A549 (cell line): ENCODE data around the gene SNAP25. TPM values are rescaled to one million over a fixed set of nuclear protein-coding genes. Genes with fewer than 3 reads are reported as not detected.

Experiments used
- ATAC-seq, 2 experiments: fragments of 200-7000 bp in 1 of 2; fragments of >200 bp in 1 of 2; cut with Nextera tagmentation in 1 of 2; cut with Tn5 transposase in 1 of 2; 3 replicates each; pipeline versions ENCODE4 v1.8.0 to v1.9.1; 2018 to 2020; ENCODE audit warnings: mild to moderate bottlenecking in 1 of 2, moderate library complexity in 1 of 2
- CTCF ChIA-PET: fragments of 300-600 bp; sonication (Branson Sonifier 250); formaldehyde crosslinking; extraction: SDS; loops from one replicate; lab custom pipeline; 2021; ENCODE audit warnings: antibody characterized with exemption, inconsistent platforms; lab: Yijun Ruan, JAX
- POLR2A ChIA-PET: fragments of 350-600 bp; formaldehyde crosslinking; extraction: SDS; loops from one replicate; lab custom pipeline; 2021; ENCODE audit warnings: antibody characterized with exemption, inconsistent platforms; lab: Yijun Ruan, JAX
- DNase-seq, 2 experiments: peaks; one replicate each; pipeline versions ENCODE4 v3.0.0 to v3.0.0-alpha.2; 2011 to 2016; ENCODE audit warnings: low read depth in 1 of 2, low spot score in 1 of 2
- FAIRE-seq: peaks from 2 replicates; lab custom pipeline; 2011; peaks lifted over from hg19 to GRCh38; lab: Jason Lieb, UNC
- H3K27ac ChIP-seq, 2 experiments: fragments of >200 bp; sonication (Bioruptor Twin); formaldehyde crosslinking; 3 replicates each; pipeline ENCODE4 v1.5.1; 2016 to 2017
- H3K4me1 ChIP-seq: fragments of >200 bp; sonication (Bioruptor Twin); formaldehyde crosslinking; 3 replicates; pipeline ENCODE4 v1.6.1; 2016
- H3K4me2 ChIP-seq: fragments of >200 bp; sonication (Bioruptor Twin); formaldehyde crosslinking; 3 replicates; pipeline ENCODE4 v1.6.1; 2016
- H3K4me3 ChIP-seq: fragments of >200 bp; sonication (Bioruptor Twin); formaldehyde crosslinking; 3 replicates; pipeline ENCODE4 v1.5.1; 2016
- H3K9me3 ChIP-seq: fragments of >200 bp; sonication (Bioruptor Twin); formaldehyde crosslinking; 3 replicates; pipeline ENCODE4 v1.6.1; 2016
- CBX2 ChIP-seq: fragments of 200-600 bp; sonication (generic); IDR thresholded peaks from 2 replicates; pipeline ENCODE4 v1.6.1; 2016; ENCODE audit warnings: low read depth, mild to moderate bottlenecking, borderline replicate concordance
- EHF ChIP-seq: fragments of 250-450 bp; sonication (Bioruptor Pico); IDR thresholded peaks from 2 replicates; pipeline ENCODE4 v1.5.0; 2020; ENCODE audit warnings: mild to moderate bottlenecking
- ESRRA ChIP-seq: fragments of 150-350 bp; IDR thresholded peaks from 2 replicates; pipeline ENCODE4 v1.6.1; 2014; ENCODE audit warnings: mild to moderate bottlenecking, low read length, borderline replicate concordance
- FOXS1 ChIP-seq: fragments of 250-450 bp; sonication (Bioruptor Pico); IDR thresholded peaks from 2 replicates; pipeline ENCODE4 v1.5.0; 2020; ENCODE audit warnings: mild to moderate bottlenecking, moderate library complexity
- HEYL ChIP-seq: fragments of 250-450 bp; sonication (Bioruptor Pico); IDR thresholded peaks from 2 replicates; pipeline ENCODE4 v1.8.0; 2021; ENCODE audit warnings: mild to moderate bottlenecking, moderate library complexity
- KDM1A ChIP-seq: fragments of 200-600 bp; sonication (generic); IDR thresholded peaks from 2 replicates; pipeline ENCODE4 v1.6.1; 2016; ENCODE audit warnings: low read depth, mild to moderate bottlenecking
- KDM5A ChIP-seq: fragments of 200-600 bp; sonication (generic); IDR thresholded peaks from 2 replicates; pipeline ENCODE4 v1.6.1; 2016; ENCODE audit warnings: antibody characterized with exemption, mild to moderate bottlenecking
- MAFK ChIP-seq: fragments of 450-650 bp; IDR thresholded peaks from 2 replicates; pipeline ENCODE4 v1.6.1; 2014; ENCODE audit not compliant: partially characterized antibody
- MAZ ChIP-seq: fragments of 150-350 bp; IDR thresholded peaks from 2 replicates; pipeline ENCODE4 v1.6.1; 2014; ENCODE audit warnings: antibody characterized with exemption, low read depth, low read length, borderline replicate concordance
- NFE2L2 ChIP-seq: fragments of 150-350 bp; conservative IDR thresholded peaks from 2 replicates; pipeline ENCODE4 v1.6.1; 2014; ENCODE audit warnings: low read length
- NPAS2 ChIP-seq: fragments of 250-450 bp; sonication (Bioruptor Pico); IDR thresholded peaks from 2 replicates; pipeline ENCODE4 v1.8.0; 2022; ENCODE audit warnings: mild to moderate bottlenecking, moderate library complexity, borderline replicate concordance
- NR3C1 ChIP-seq: fragments of >200 bp; sonication (Bioruptor Twin); formaldehyde crosslinking; IDR thresholded peaks from 3 replicates; pipeline ENCODE4 v1.6.1; 2017
- PHF8 ChIP-seq: fragments of 200-600 bp; sonication (generic); IDR thresholded peaks from 2 replicates; pipeline ENCODE4 v1.6.1; 2016; ENCODE audit warnings: low read depth, mild to moderate bottlenecking, antibody characterized with exemption, moderate library complexity, borderline replicate concordance
- POLR2A ChIP-seq: IDR thresholded peaks from 2 replicates; pipeline ENCODE4 v1.6.1; 2012; ENCODE audit warnings: mild to moderate bottlenecking, low read length
- POLR2AphosphoS2 ChIP-seq: conservative IDR thresholded peaks from 2 replicates; pipeline ENCODE4 v1.6.1; 2012; ENCODE audit warnings: low read length, improper control_type of control experiment, inconsistent platforms
- RARB ChIP-seq: fragments of 250-450 bp; sonication (Bioruptor Pico); IDR thresholded peaks from 2 replicates; pipeline ENCODE4 v1.8.0; 2021; ENCODE audit warnings: mild to moderate bottlenecking, moderate library complexity
- RCOR1 ChIP-seq: fragments of 150-350 bp; IDR thresholded peaks from 2 replicates; pipeline ENCODE4 v1.6.1; 2014; ENCODE audit warnings: antibody characterized with exemption, low read length, low read depth
- RNF2 ChIP-seq: fragments of 200-600 bp; sonication (generic); IDR thresholded peaks from 2 replicates; pipeline ENCODE4 v1.6.1; 2016; ENCODE audit warnings: low read depth, mild to moderate bottlenecking, antibody characterized with exemption, moderate library complexity, borderline replicate concordance
- TFCP2L1 ChIP-seq: fragments of 250-450 bp; sonication (Bioruptor Pico); IDR thresholded peaks from 2 replicates; pipeline ENCODE4 v1.5.0; 2021; ENCODE audit warnings: mild to moderate bottlenecking
- TP53 ChIP-seq: fragments of 250-450 bp; sonication (Bioruptor Pico); IDR thresholded peaks from 2 replicates; pipeline ENCODE4 v1.5.0; 2021; ENCODE audit warnings: mild to moderate bottlenecking, moderate library complexity
- ZC3H11A ChIP-seq: fragments of 450-650 bp; IDR thresholded peaks from 2 replicates; pipeline ENCODE4 v1.6.1; 2014; ENCODE audit warnings: antibody characterized with exemption, mild to moderate bottlenecking
- ZFP36 ChIP-seq: fragments of 450-650 bp; IDR thresholded peaks from 2 replicates; pipeline ENCODE4 v1.6.1; 2014; ENCODE audit warnings: borderline replicate concordance; ENCODE audit not compliant: partially characterized antibody
- ZNF302 ChIP-seq: fragments of 250-450 bp; sonication (Bioruptor Pico); IDR thresholded peaks from 2 replicates; pipeline ENCODE4 v1.9.0; 2021; ENCODE audit warnings: inconsistent platforms, mild to moderate bottlenecking, moderate library complexity
- ZSCAN20 ChIP-seq: fragments of 250-450 bp; sonication (Bioruptor Pico); IDR thresholded peaks from 2 replicates; pipeline ENCODE4 v1.8.0; 2022; ENCODE audit warnings: mild to moderate bottlenecking, moderate library complexity
- WGBS: methylation state at CpG from one replicate; pipeline ENCODE4 v1.1.6; 2017; ENCODE audit errors: missing lambda C conversion rate; 5-methylcytosine and 5-hydroxymethylcytosine counted together
- polyA plus RNA-seq, 4 experiments: library from polyadenylated mRNA; depleted of rRNA in 3 of 4; stranded (reverse); fragments of >200 nt; fragmentation: RNase III in 1 of 4; extraction: RNeasy Plus Mini Kit Qiagen cat#74134 plus additional on column Dnase treatment in 1 of 4; gene quantifications; 2 replicates in 3 of 4; 3 replicates in 1 of 4; pipeline ENCODE4 v1.2.3, GENCODE V29; 2011 to 2017
- TF ChIP-seq, protein P1 (sequence below): fragments of 250-450 bp; sonication (Bioruptor Pico); IDR thresholded peaks from 2 replicates; pipeline ENCODE4 v1.5.0; 2020; ENCODE audit warnings: low read depth, mild to moderate bottlenecking, moderate library complexity
- TF ChIP-seq, protein P2 (sequence below): IDR thresholded peaks from 2 replicates; pipeline ENCODE4 v1.6.1; 2012
- TF ChIP-seq, protein P3 (sequence below): IDR thresholded peaks from 2 replicates; pipeline ENCODE4 v1.6.1; 2012; ENCODE audit warnings: low read depth, borderline replicate concordance
- TF ChIP-seq, protein P4 (sequence below): fragments of 150-350 bp; IDR thresholded peaks from 2 replicates; pipeline ENCODE4 v1.6.1; 2014; ENCODE audit warnings: low read depth, mild to moderate bottlenecking, low read length

Gene SNAP25
- polyA plus RNA-seq, 2 of the 4 experiments (the other 2 are of a cell fraction): 39.6 to 53.6 TPM

DNA sequence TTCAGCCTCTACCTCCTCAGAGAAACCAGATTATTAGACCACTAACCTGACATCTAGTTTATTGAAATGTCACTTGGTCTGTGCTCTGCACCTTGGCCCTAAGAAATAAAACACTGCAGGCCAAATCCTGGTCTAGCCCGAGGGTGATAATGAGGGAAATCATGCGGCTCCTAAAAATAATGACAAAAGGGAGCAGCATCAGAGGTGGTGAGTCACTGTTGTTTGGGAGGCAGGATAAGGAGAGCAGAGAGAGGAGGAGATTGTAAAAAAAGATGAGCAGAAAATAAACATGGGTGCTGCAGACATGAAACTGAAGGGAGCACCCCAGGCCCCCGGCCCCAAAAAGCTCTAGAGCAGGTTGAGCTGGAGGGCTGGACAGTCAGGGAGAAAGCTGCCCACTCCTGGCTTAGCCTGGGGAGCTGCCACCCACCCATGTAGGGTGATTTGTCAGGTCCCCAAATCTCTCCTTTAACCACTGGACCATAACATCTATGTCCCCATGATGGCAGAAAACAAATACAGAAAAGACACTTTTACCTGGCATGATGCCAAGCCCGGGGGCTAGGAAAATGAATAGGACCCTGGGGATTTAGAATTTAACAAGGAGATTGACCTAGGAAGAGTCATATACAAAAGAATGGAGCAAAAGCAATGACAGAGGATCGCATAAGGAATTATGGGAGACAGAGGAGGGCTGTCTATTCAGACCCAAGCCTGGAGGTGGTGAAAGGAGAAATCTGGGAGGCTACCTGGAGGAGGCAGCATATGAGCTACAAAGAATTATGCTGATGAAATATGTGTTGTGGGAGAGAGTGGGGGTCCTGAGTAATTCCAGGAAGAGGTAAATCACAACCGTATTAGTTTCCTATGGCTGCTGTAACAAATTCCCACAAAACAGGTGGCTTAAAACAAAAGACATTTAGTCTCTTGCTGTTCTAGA, 103.7 kb downstream of the SNAP25 start:
- CTCF ChIA-PET: interaction anchor here (1.0 to 3.9 kb wide), 5 partner anchors 10 to 231 kb away, joined by 4 to 21 read pairs (median 4); no protein-coding TSS in a partner anchor
- H3K27ac ChIP-seq: peak overlapping the region; percentile 49 to 82
- H3K4me2 ChIP-seq: peak overlapping the region; percentile 42; the same call in 2 of the 3 replicates
- TF ChIP-seq ZFP36 (peak; percentile 99), FOXS1 (CRISPR knock-in tag) (no peak), RARB (0 out of 2 replicates have a peak, but pooled peaks have one; percentile 17), MAFK (no peak)
- no peak overlapping the region for H3K4me3 ChIP-seq
- WGBS: 46% methylated on average over 6 of the region's 6 CpGs
- POLR2A ChIA-PET: no interaction called here
- peaks cover 22% of the 10 kb centered on the region for H3K4me1 ChIP-seq
- ATAC-seq (peak; percentile 34 to 47; a peak in 3 of 6 replicates), FAIRE-seq (no peak), DNase-seq (no peak)
- peaks cover 11% of the 10 kb centered on the region; the same call in 1 of the 3 replicates for H3K9me3 ChIP-seq

DNA sequence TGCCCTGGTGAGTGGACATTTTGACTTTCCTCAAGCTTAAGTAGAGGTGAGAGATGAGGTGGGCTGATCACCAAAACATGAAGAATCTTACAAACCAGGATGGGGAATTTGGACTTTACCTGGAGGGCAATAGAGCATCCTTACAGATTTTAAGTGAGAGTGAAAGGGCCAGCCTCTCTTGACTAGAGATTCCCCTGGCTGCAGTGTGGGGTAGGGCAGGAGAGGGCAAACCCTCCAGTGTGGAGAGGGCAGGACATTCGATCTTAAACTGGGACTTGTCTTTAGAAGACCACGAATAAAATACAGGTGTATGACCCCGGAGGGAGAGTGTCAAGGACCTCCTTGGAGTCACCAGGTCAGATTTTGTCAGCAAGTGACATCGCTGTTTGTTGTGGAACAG, 105.1 kb downstream of the SNAP25 start:
- H3K4me2 ChIP-seq: no peak overlapping the region
- peaks cover 32% of the 10 kb centered on the region for H3K4me1 ChIP-seq
- DNase-seq: no peak
- ChIA-PET POLR2A (no interaction called here), CTCF (interaction anchor here (0.7 to 2.3 kb wide), 5 partner anchors 23 to 345 kb away, joined by 3 to 9 read pairs (median 4); partner anchors contain the start of gene MKKS)
- ATAC-seq: peak; percentile 47; a peak in 5 of 6 replicates
- TF ChIP-seq NR3C1 (no peak), RNF2 (no peak), RARB (no peak), ESRRA (no peak), ZSCAN20 (no peak), KDM5A (no peak), ZC3H11A (no peak), POLR2A (no peak), KDM1A (no peak), ZFP36 (no peak), HEYL (no peak)
- TF ChIP-seq, protein P1, sequence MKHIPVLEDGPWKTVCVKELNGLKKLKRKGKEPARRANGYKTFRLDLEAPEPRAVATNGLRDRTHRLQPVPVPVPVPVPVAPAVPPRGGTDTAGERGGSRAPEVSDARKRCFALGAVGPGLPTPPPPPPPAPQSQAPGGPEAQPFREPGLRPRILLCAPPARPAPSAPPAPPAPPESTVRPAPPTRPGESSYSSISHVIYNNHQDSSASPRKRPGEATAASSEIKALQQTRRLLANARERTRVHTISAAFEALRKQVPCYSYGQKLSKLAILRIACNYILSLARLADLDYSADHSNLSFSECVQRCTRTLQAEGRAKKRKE (CRISPR knock-in tag): no peak
- TF ChIP-seq, all 56 proteins: peak for 0
- Histone ChIP-seq H3K4me3 (no peak overlapping the region), H3K27ac (peak overlapping the region; percentile 19 to 82; a peak in 4 of 6 replicates), H3K9me3 (0 out of 3 replicates have a peak, but pooled peaks cover 2% of the 10 kb centered on the region)
- WGBS: 77% methylated on average over 4 of the region's 4 CpGs
- no peak for FAIRE-seq

DNA sequence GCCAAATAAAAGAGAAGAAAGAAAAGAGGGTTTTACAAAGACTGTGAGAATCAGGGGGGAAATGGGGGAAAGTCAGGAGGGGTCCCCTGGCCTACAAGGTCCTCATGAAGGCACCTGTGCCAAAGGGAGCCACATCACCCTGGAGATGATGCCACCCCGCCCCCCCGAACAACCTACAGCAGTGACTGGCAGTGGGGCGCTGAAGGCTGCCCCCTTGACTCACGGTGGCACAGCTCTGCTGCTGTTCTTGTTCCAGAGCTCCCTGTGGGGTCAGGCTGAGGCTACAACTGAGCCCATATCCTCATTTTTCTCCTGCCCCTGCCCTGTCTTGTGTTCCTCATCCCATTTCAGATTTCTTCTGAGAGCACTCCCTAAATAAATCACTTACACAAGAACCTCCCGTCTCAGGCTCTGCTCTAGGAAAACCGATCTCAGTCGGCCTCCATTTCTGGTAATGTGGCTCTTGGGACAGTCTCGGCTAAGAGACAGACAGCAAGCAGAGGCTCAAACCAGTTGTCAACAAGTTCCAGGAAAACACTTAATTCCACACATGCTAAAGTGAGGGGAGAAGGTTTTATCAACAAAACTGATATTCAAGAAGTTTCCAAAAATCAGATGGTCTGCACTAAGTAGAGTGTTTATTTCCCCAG, 105.7 kb downstream of the SNAP25 start:
- CTCF ChIA-PET: interaction anchor here (0.8 to 1.5 kb wide), 2 partner anchors 110 to 346 kb away, joined by 3 to 4 read pairs; partner anchors contain the start of gene MKKS
- peak; percentile 28 for FAIRE-seq
- 82% methylated on average over 8 of the region's 8 CpGs for WGBS
- no peak for TF ChIP-seq MAZ
- no peak for TF ChIP-seq TP53
- TF ChIP-seq, protein P2, sequence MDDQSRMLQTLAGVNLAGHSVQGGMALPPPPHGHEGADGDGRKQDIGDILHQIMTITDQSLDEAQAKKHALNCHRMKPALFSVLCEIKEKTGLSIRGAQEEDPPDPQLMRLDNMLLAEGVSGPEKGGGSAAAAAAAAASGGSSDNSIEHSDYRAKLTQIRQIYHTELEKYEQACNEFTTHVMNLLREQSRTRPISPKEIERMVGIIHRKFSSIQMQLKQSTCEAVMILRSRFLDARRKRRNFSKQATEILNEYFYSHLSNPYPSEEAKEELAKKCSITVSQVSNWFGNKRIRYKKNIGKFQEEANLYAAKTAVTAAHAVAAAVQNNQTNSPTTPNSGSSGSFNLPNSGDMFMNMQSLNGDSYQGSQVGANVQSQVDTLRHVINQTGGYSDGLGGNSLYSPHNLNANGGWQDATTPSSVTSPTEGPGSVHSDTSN: no peak
- TF ChIP-seq ZSCAN20: no peak
- TF ChIP-seq NPAS2 (CRISPR knock-in tag): no peak
- TF ChIP-seq, protein P3, sequence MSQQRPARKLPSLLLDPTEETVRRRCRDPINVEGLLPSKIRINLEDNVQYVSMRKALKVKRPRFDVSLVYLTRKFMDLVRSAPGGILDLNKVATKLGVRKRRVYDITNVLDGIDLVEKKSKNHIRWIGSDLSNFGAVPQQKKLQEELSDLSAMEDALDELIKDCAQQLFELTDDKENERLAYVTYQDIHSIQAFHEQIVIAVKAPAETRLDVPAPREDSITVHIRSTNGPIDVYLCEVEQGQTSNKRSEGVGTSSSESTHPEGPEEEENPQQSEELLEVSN: no peak
- no peak for TF ChIP-seq HEYL
- no peak for TF ChIP-seq NFE2L2
- TF ChIP-seq POLR2AphosphoS2: no peak
- TF ChIP-seq CBX2: no peak
- no peak for TF ChIP-seq ZNF302 (CRISPR knock-in tag)
- TF ChIP-seq TFCP2L1: no peak
- no peak for TF ChIP-seq EHF (CRISPR knock-in tag)
- no peak for TF ChIP-seq ZC3H11A
- no peak for TF ChIP-seq POLR2A
- TF ChIP-seq, protein P4, sequence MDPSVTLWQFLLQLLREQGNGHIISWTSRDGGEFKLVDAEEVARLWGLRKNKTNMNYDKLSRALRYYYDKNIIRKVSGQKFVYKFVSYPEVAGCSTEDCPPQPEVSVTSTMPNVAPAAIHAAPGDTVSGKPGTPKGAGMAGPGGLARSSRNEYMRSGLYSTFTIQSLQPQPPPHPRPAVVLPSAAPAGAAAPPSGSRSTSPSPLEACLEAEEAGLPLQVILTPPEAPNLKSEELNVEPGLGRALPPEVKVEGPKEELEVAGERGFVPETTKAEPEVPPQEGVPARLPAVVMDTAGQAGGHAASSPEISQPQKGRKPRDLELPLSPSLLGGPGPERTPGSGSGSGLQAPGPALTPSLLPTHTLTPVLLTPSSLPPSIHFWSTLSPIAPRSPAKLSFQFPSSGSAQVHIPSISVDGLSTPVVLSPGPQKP: no peak
- no peak for TF ChIP-seq PHF8
- no peak for TF ChIP-seq RCOR1
- TF ChIP-seq, all 56 proteins: peak for 0
- Histone ChIP-seq H3K4me3 (no peak overlapping the region), H3K27ac (peak overlapping the region; percentile 12 to 82; a peak in 4 of 6 replicates), H3K9me3 (0 out of 3 replicates have a peak, but pooled peaks cover 2% of the 10 kb centered on the region), H3K4me1 (peaks cover 37% of the 10 kb centered on the region), H3K4me2 (no peak overlapping the region)
- POLR2A ChIA-PET: no interaction called here
- ATAC-seq (no peak), DNase-seq (no peak)
